H1 (cell line): ENCODE data around the gene CACNA2D4. TPM values are rescaled to one million over a fixed set of nuclear protein-coding genes. Genes with fewer than 3 reads are reported as not detected.

ENCODE experiments used
- CTCF ChIA-PET: fragments of 300-600 bp; sonication (Branson Sonifier 250); formaldehyde crosslinking; loops from one replicate; lab custom pipeline; 2021; ENCODE audit not compliant: partially characterized antibody; lab: Charles Lee
- POLR2A ChIA-PET: fragments of 300-600 bp; sonication (Branson Sonifier 250); formaldehyde crosslinking; loops from one replicate; lab custom pipeline; 2021; ENCODE audit warnings: inconsistent platforms; ENCODE audit not compliant: partially characterized antibody; lab: Charles Lee
- DNase-seq, 2 experiments: peaks; one replicate each; pipeline versions ENCODE4 v3.0.0 to v3.0.0-alpha.2; 2010 to 2022; ENCODE audit warnings: low spot score in 2 of 2, low read depth in 1 of 2, mixed read lengths in 1 of 2
- FAIRE-seq: peaks from 2 replicates; lab custom pipeline; 2011; peaks lifted over from hg19 to GRCh38; lab: Jason Lieb, UNC
- H2AFZ ChIP-seq: 2 replicates; pipeline ENCODE4 v1.8.1; 2012; ENCODE audit warnings: low read length, inconsistent platforms
- H2AK5ac ChIP-seq: 2 replicates; pipeline ENCODE4 v1.6.1; 2013; ENCODE audit warnings: low read depth, low read length
- H2BK120ac ChIP-seq: replicated peaks from 2 replicates; pipeline ENCODE3; 2013; ENCODE audit warnings: low read depth, low read length, inconsistent platforms
- H2BK12ac ChIP-seq: 2 replicates; pipeline ENCODE4 v1.6.1; 2013; ENCODE audit warnings: low read depth, low read length
- H2BK15ac ChIP-seq: 2 replicates; pipeline ENCODE4 v1.6.1; 2013; ENCODE audit warnings: low read length
- H2BK20ac ChIP-seq: 2 replicates; pipeline ENCODE4 v1.6.1; 2013; ENCODE audit warnings: low read length
- H2BK5ac ChIP-seq: 2 replicates; pipeline ENCODE4 v1.6.1; 2013; ENCODE audit warnings: low read depth, low read length
- H3K14ac ChIP-seq: 2 replicates; pipeline ENCODE4 v1.6.1; 2013; ENCODE audit warnings: inconsistent platforms; ENCODE audit not compliant: insufficient read length
- H3K18ac ChIP-seq: 2 replicates; pipeline ENCODE4 v1.6.1; 2013; ENCODE audit warnings: low read length; ENCODE audit errors: extremely low read depth
- H3K23ac ChIP-seq: 2 replicates; pipeline ENCODE4 v1.6.1; 2013; ENCODE audit warnings: inconsistent platforms; ENCODE audit not compliant: insufficient read length
- H3K23me2 ChIP-seq: 2 replicates; pipeline ENCODE4 v1.6.1; 2013; ENCODE audit warnings: low read depth, low read length
- H3K27ac ChIP-seq: 2 replicates; pipeline ENCODE4 v1.6.1; 2011; ENCODE audit warnings: low read depth, low read length, inconsistent platforms
- H3K27me3 ChIP-seq, 4 experiments: replicated peaks in 1 of 4; 1 replicate in 1 of 4; 2 replicates in 3 of 4; pipeline versions ENCODE4 v1.6.1 to v1.8.1; 2011 to 2013; ENCODE audit warnings: low read length in 3 of 4, mild to moderate bottlenecking in 3 of 4, inconsistent platforms in 2 of 4, mixed read lengths in 2 of 4, moderate library complexity in 1 of 4; ENCODE audit not compliant: control insufficient read depth in 3 of 4, insufficient read depth in 3 of 4; ENCODE audit errors: extremely low read depth in 1 of 4
- H3K36me3 ChIP-seq, 4 experiments: 2 replicates each; pipeline versions ENCODE4 v1.6.1 to v1.8.1; 2011 to 2013; ENCODE audit warnings: mild to moderate bottlenecking in 4 of 4, low read length in 3 of 4, moderate library complexity in 2 of 4, control low read depth in 1 of 4, inconsistent platforms in 1 of 4; ENCODE audit not compliant: insufficient read depth in 4 of 4, control insufficient read depth in 2 of 4
- H3K4ac ChIP-seq: replicated peaks from 2 replicates; pipeline ENCODE3; 2013; ENCODE audit warnings: low read length, low read depth, mixed read lengths, inconsistent platforms; ENCODE audit not compliant: insufficient read length
- H3K4me1 ChIP-seq, 4 experiments: replicated peaks in 1 of 4; 1 replicate in 1 of 4; 2 replicates in 3 of 4; pipeline versions ENCODE4 v1.6.1 to v1.8.1; 2011 to 2013; ENCODE audit warnings: low read length in 3 of 4, inconsistent platforms in 2 of 4, mixed read lengths in 1 of 4; ENCODE audit not compliant: insufficient read depth in 4 of 4, control insufficient read depth in 3 of 4
- H3K4me2 ChIP-seq, 2 experiments: 2 replicates each; pipeline versions ENCODE4 v1.6.1 to v1.8.1; 2011 to 2013; ENCODE audit warnings: low read depth in 2 of 2, low read length in 2 of 2, control low read depth in 1 of 2, inconsistent platforms in 1 of 2, mild to moderate bottlenecking in 1 of 2; ENCODE audit not compliant: insufficient read depth in 1 of 2
- H3K4me3 ChIP-seq, 4 experiments: fragments of 200-600, 300-600 bp in 1 of 4; sonication (generic), shearing (Covaris generic), sonication (Bioruptor Twin) in 1 of 4; 2 replicates each; pipeline versions ENCODE4 v1.5.1 to v1.8.1; 2011 to 2016; ENCODE audit warnings: low read length in 4 of 4, low read depth in 3 of 4, control low read depth in 2 of 4, inconsistent platforms in 2 of 4, mild to moderate bottlenecking in 2 of 4, mixed read lengths in 1 of 4, moderate library complexity in 1 of 4; ENCODE audit not compliant: insufficient read depth in 2 of 4; ENCODE audit errors: extremely low read depth in 1 of 4
- H3K56ac ChIP-seq: replicated peaks from 2 replicates; pipeline ENCODE3; 2013; ENCODE audit warnings: low read depth, mild to moderate bottlenecking, mixed read lengths, low read length, inconsistent platforms; ENCODE audit not compliant: insufficient read length
- H3K79me1 ChIP-seq: 2 replicates; pipeline ENCODE4 v1.6.1; 2013; ENCODE audit warnings: low read depth, low read length, control low read depth
- H3K79me2 ChIP-seq, 2 experiments: 2 replicates each; pipeline versions ENCODE4 v1.6.1 to v1.8.1; 2012 to 2013; ENCODE audit warnings: low read length in 2 of 2, mild to moderate bottlenecking in 2 of 2, inconsistent platforms in 1 of 2; ENCODE audit not compliant: insufficient read depth in 2 of 2, control insufficient read depth in 1 of 2
- H3K9ac ChIP-seq, 4 experiments: replicated peaks in 1 of 4; 1 replicate in 1 of 4; 2 replicates in 3 of 4; pipeline versions ENCODE4 v1.6.1 to v1.8.1; 2011 to 2013; ENCODE audit warnings: low read depth in 3 of 4, low read length in 3 of 4, control low read depth in 2 of 4, mild to moderate bottlenecking in 2 of 4, moderate library complexity in 2 of 4, inconsistent platforms in 1 of 4; ENCODE audit errors: extremely low read depth in 1 of 4
- H3K9me3 ChIP-seq, 2 experiments: 2 replicates each; pipeline versions ENCODE4 v1.6.1 to v1.8.1; 2012 to 2013; ENCODE audit warnings: mild to moderate bottlenecking in 2 of 2, moderate library complexity in 2 of 2, control low read depth in 1 of 2, inconsistent platforms in 1 of 2, low read depth in 1 of 2, low read length in 1 of 2, mixed read lengths in 1 of 2; ENCODE audit not compliant: insufficient read depth in 2 of 2
- H4K20me1 ChIP-seq, 2 experiments: replicated peaks in 1 of 2; 2 replicates each; pipeline versions ENCODE3 to v1.8.1; 2011 to 2013; ENCODE audit warnings: inconsistent platforms in 2 of 2, low read length in 2 of 2, mild to moderate bottlenecking in 1 of 2; ENCODE audit not compliant: insufficient read depth in 2 of 2, control insufficient read depth in 1 of 2
- H4K5ac ChIP-seq: 2 replicates; pipeline ENCODE4 v1.6.1; 2013; ENCODE audit warnings: low read length, low read depth, mixed read lengths, inconsistent platforms; ENCODE audit not compliant: insufficient read length
- H4K8ac ChIP-seq: 2 replicates; pipeline ENCODE4 v1.8.0; 2013; ENCODE audit warnings: mild to moderate bottlenecking, moderate library complexity, low read length, inconsistent platforms; ENCODE audit not compliant: insufficient read depth; ENCODE audit errors: extremely low read depth
- H4K91ac ChIP-seq: replicated peaks from 2 replicates; pipeline ENCODE3; 2013; ENCODE audit warnings: low read length, mixed read lengths, inconsistent platforms; ENCODE audit not compliant: insufficient read length
- ATF2 ChIP-seq: IDR thresholded peaks from 2 replicates; pipeline ENCODE4 v1.6.1; 2012; ENCODE audit warnings: low read length, inconsistent platforms
- BACH1 ChIP-seq: IDR thresholded peaks from 2 replicates; pipeline ENCODE4 v1.6.1; 2012; ENCODE audit warnings: low read length, improper control_type of control experiment
- CHD2 ChIP-seq: IDR thresholded peaks from 2 replicates; pipeline ENCODE4 v1.6.1; 2012; ENCODE audit warnings: low read length, improper control_type of control experiment
- CREB1 ChIP-seq: IDR thresholded peaks from 2 replicates; pipeline ENCODE4 v1.6.1; 2012; ENCODE audit warnings: inconsistent platforms
- EZH2 ChIP-seq: fragments of 200-600 bp; sonication (generic); IDR thresholded peaks from 2 replicates; pipeline ENCODE4 v1.7.1; 2012; ENCODE audit warnings: low read depth, mild to moderate bottlenecking, moderate library complexity, low read length, inconsistent platforms; ENCODE audit not compliant: severe bottlenecking
- GABPA ChIP-seq: IDR thresholded peaks from 2 replicates; pipeline ENCODE4 v1.6.1; 2011; ENCODE audit warnings: mild to moderate bottlenecking, low read length, moderate library complexity, borderline replicate concordance; ENCODE audit not compliant: insufficient read depth
- JUN ChIP-seq: IDR thresholded peaks from 2 replicates; pipeline ENCODE4 v1.6.1; 2011; ENCODE audit warnings: low read depth, mild to moderate bottlenecking, improper control_type of control experiment, low read length
- KDM1A ChIP-seq: fragments of 200-600, 300-600 bp; sonication (generic); IDR thresholded peaks from 2 replicates; pipeline ENCODE4 v1.7.1; 2016; ENCODE audit warnings: mild to moderate bottlenecking, low read length, borderline replicate concordance
- NANOG ChIP-seq: IDR thresholded peaks from 2 replicates; pipeline ENCODE4 v1.6.1; 2011; ENCODE audit warnings: low read length, low read depth, mild to moderate bottlenecking, inconsistent platforms; ENCODE audit not compliant: insufficient read depth, poor library complexity, severe bottlenecking
- POLR2A ChIP-seq, 2 experiments: IDR thresholded peaks; 1 replicate in 1 of 2; 2 replicates in 1 of 2; pipeline ENCODE4 v1.6.1; 2011; ENCODE audit warnings: low read depth in 2 of 2, low read length in 2 of 2, mild to moderate bottlenecking in 2 of 2; ENCODE audit errors: control extremely low read depth in 1 of 2
- TAF7 ChIP-seq: optimal IDR thresholded peaks from 2 replicates; pipeline ENCODE3; 2011; ENCODE audit warnings: low read depth, mild to moderate bottlenecking, inconsistent platforms, low read length, moderate library complexity, borderline replicate concordance
- TCF12 ChIP-seq: IDR thresholded peaks from 2 replicates; pipeline ENCODE4 v1.6.1; 2011; ENCODE audit warnings: low read depth, mild to moderate bottlenecking, low read length
- TEAD4 ChIP-seq: IDR thresholded peaks from 2 replicates; pipeline ENCODE4 v1.6.1; 2012; ENCODE audit warnings: low read depth, low read length, inconsistent platforms, mixed read lengths
- ZNF274 ChIP-seq: IDR thresholded peaks from 2 replicates; pipeline ENCODE4 v1.7.0; 2012; ENCODE audit warnings: low read length, borderline replicate concordance; ENCODE audit errors: extremely low read depth
- WGBS, 2 experiments: shearing (Covaris generic) in 1 of 2; methylation state at CpG; one replicate each; pipeline versions ENCODE4 v1.1.6 to v1.1.7; 2013 to 2015; ENCODE audit warnings: low lambda C conversion rate in 2 of 2, mixed read lengths in 2 of 2, inconsistent platforms in 1 of 2, low coverage in 1 of 2, missing lambda C conversion rate in 1 of 2; ENCODE audit not compliant: insufficient replicate concordance in 2 of 2, insufficient coverage in 1 of 2, insufficient read length in 1 of 2; ENCODE audit errors: extremely low coverage in 1 of 2, missing lambda C conversion rate in 1 of 2; 5-methylcytosine and 5-hydroxymethylcytosine counted together
- polyA plus RNA-seq, 7 experiments: library from polyadenylated mRNA; depleted of rRNA in 3 of 7; stranded (reverse) in 5 of 7; unstranded in 2 of 7; fragments of >200 nt in 5 of 7; fragments of 200-250 nt in 2 of 7; gene quantifications; 1 replicate in 5 of 7; 2 replicates in 1 of 7; 4 replicates in 1 of 7; pipeline versions ENCODE4 v1.2.1 to v1.2.3, GENCODE V29; 2011 to 2013; ENCODE audit warnings: missing spikeins in 2 of 7, mixed read lengths in 2 of 7
- total RNA-seq: library from RNA; stranded (reverse); fragmentation: NEBNext Ultra II Directional; extraction: Animal tissue kit (Norgen Biotek cat#: 25700); gene quantifications from 2 replicates; pipeline ENCODE4 v1.2.1, GENCODE V29; 2021

The CACNA2D4 gene
- total and polyA plus RNA-seq, 2 of the 8 experiments (the other 6 are each of a cell fraction or from before 2014, with no cell fraction given) = 0.44 to 0.88 TPM

DNA sequence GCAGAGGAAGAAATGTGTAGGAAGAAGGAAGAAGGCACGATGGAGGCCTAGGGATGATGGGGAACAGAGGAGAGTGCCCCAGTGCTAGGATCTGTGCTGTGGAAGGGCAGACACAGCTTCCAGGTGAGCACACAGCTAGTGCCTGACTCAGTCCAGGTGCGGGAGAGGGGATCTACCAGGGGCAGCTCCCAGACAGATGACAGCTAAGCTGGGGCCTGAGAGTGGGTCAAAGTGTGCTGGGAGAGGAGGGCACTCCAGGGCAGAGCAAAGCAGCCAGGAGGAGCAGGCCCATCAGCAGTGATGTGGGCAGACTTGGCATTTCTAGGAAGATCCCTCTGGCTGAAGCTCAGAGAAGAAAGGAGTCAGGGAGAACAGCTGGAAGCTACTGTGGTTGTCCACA, 61.4 kb downstream of the CACNA2D4 start:
- Histone ChIP-seq H3K79me2 (no peaks in the 10 kb centered on the region), H2BK120ac (no peak overlapping the region), H3K4me1 (no peaks in the 10 kb centered on the region), H2BK5ac (no peak overlapping the region), H2AFZ (no peak overlapping the region), H4K91ac (no peak overlapping the region), H4K20me1 (no peaks in the 10 kb centered on the region), H4K8ac (no peak overlapping the region), H3K9me3 (peaks cover 30 to 41% of the 10 kb centered on the region in 2 experiments), H3K18ac (no peak overlapping the region), H3K4me2 (no peak overlapping the region), H3K56ac (no peak overlapping the region), H3K79me1 (no peaks in the 10 kb centered on the region), H2AK5ac (no peak overlapping the region), H4K5ac (no peak overlapping the region), H2BK20ac (no peak overlapping the region), H3K4me3 (no peak overlapping the region), H3K4ac (no peak overlapping the region), H3K14ac (no peak overlapping the region), H3K36me3 (no peaks in the 10 kb centered on the region), H3K27ac (no peak overlapping the region), H3K23ac (no peak overlapping the region), H3K23me2 (no peaks in the 10 kb centered on the region), H3K27me3 (no peaks in the 10 kb centered on the region), H2BK15ac (no peak overlapping the region), H3K9ac (no peak overlapping the region), H2BK12ac (no peak overlapping the region)
- ChIA-PET POLR2A (no interaction called here), CTCF (interaction anchor here (1.0 to 1.1 kb wide), 2 partner anchors 66 to 83 kb away, joined by 3 to 4 read pairs; no protein-coding TSS in a partner anchor)
- FAIRE-seq (no peak), DNase-seq (no peak)
- WGBS, 2 experiments = 46% methylated on average over 2 of the region's 2 CpGs; no CpG with 5 or more reads in 1 of the 2 experiments
- TF ChIP-seq TCF12 (no peak), POLR2A (IDR thresholded peaks at IDR 0.05; ENCODE audit: control extremely low read depth in 1 of 2, low read depth in 2 of 2, low read length in 2 of 2) (no peak), CREB1 (no peak), TEAD4 (no peak), TAF7 (no peak), NANOG (no peak), EZH2 (no peak), ZNF274 (no peak), JUN (no peak), BACH1 (no peak), ATF2 (no peak), CHD2 (no peak), GABPA (no peak), KDM1A (no peak)
